Coronary artery (tissue), 2 donors: ENCODE measurements around the gene FHDC1.

Experiments
- DNase-seq: peaks from one replicate; pipeline ENCODE4 v3.0.0-alpha.2; 2017; ENCODE audit warnings: low spot score
- H3K27ac ChIP-seq, 2 donors: fragments of 200-600 bp; sonication (generic); one replicate each; pipeline ENCODE4 v1.5.1; 2016 to 2019
- H3K4me3 ChIP-seq: fragments of 200-600 bp; sonication (generic); 2 replicates; pipeline ENCODE4 v1.5.1; 2016; ENCODE audit warnings: mild to moderate bottlenecking, moderate library complexity
- CTCF ChIP-seq: fragments of 200-600 bp; sonication (generic); IDR thresholded peaks from one replicate; pipeline ENCODE4 v1.5.1; 2019; ENCODE audit warnings: antibody characterized with exemption

Gene FHDC1

GRCh38 chr4:152972821-152973628 is 36.9 kb downstream of the FHDC1 start:
- no peak for DNase-seq
- no peak for TF ChIP-seq CTCF
- H3K4me3 ChIP-seq: no peak overlapping the region
- H3K27ac ChIP-seq: peak overlapping the region; percentile 9 to 51

- TF ChIP-seq CTCF: no peak
- peak overlapping the region; percentile 9 to 51 for H3K27ac ChIP-seq
- H3K4me3 ChIP-seq: no peak overlapping the region
- no peak for DNase-seq
Measured at GRCh38 chr4:152973629-152974467, 37.7 kb downstream of the FHDC1 start.

- TF ChIP-seq CTCF: no peak
- no peak for DNase-seq
- no peak overlapping the region for H3K27ac ChIP-seq
- no peak overlapping the region for H3K4me3 ChIP-seq
Measured at GRCh38 chr4:152974468-152975379, 38.6 kb downstream of the FHDC1 start.

GRCh38 chr4:152975380-152976211 is 39.5 kb downstream of the FHDC1 start:
- no peak overlapping the region for H3K4me3 ChIP-seq
- no peak for DNase-seq
- no peak overlapping the region for H3K27ac ChIP-seq
- no peak for TF ChIP-seq CTCF

- TF ChIP-seq CTCF: no peak
- no peak for DNase-seq
- Histone ChIP-seq H3K27ac (no peak overlapping the region), H3K4me3 (no peak overlapping the region)
Measured at GRCh38 chr4:152976212-152976761, 40.2 kb downstream of the FHDC1 start.
